GM15510 (cell line): Measurements from ENCODE around the gene WDFY2.

ENCODE experiments used
- POLR2A ChIP-seq: IDR thresholded peaks from 3 replicates; pipeline ENCODE4 v1.6.1; 2011; ENCODE audit warnings: borderline replicate concordance; ENCODE audit not compliant: insufficient read length; ENCODE audit errors: extremely low read depth

WDFY2 gene

DNA sequence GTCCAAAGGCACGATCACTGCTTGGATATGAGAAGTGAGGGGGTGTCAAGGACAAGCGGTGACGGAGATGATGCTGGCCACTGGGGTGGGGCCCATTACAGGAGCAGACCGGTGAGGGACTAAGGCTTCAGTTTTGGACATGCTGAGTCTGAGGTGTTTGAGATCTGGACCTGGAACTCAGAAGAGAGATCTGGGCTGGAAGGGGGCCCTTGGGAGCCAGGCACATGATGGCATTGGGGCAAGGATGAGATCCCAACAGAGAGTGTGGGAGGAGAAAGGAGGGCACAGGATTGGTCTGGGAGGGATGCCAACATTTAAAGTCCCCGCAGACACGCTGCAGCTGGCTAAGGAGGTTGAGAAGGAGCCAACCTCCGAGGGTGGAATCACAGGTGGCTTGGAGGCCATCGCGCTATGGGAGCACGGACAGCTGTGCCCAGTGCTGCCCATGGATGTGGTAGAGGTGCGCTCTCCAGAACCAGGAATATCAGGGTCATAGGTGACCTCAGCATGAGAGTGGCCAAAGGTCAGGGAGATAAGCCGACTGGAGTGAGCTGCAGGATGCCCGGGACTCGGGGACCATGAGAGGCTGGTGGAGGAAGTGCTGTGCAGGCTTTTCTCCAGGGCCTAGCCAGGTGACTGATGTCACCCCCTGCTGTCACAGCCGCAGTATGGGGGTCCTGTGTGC lies 197.9 kb downstream of the WDFY2 start:
- TF ChIP-seq POLR2A, result no peak

DNA sequence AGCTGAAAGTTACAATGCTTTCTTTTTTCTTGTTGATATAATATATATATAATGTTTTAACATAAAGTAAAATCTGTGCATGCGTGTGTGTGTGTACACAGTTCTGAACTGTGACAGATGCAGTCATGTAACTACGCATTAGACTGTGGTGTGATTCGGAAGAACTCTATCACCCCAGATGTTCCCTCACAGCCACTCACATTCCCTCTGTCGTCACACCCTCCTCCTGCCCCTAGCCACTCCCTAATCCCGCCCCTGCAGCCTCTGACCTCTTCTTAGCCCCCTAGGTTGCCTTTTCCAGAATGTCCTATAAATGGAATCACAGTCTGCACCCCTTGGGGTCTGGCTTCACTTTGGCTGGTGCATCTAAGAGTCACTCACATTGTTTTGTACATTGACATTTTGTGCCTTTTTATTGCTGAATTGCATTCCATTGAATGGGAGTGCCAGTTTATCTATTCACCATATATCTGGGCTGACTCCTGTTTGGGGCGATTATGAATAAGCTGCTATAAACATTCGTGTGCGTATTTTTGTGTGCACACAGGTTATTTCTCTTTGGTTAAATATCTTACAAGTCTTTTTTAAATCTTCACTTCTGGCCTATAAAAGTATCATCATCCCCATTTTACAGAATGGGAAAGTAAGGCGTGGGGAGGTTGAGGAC lies 199.3 kb downstream of the WDFY2 start:
- TF ChIP-seq POLR2A, result no peak

DNA sequence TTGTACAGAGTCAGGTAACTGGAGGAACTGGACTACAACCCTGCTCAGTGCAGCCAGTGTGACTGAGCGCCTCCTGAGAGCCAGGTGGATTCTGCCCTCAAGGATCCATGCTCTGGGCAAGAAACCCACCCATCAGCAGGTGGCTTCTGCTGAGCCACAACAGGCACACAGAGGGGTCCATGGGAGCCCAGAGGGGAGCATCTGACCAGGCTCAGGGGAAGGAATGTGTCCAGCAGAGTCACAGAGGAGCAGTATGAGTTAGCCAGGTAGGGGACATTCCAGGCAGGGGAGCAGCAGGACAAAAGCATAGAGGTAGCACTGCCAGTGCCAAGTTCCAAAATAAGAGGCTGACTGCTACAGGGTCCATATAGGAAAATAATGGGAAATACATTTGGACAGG lies 199.8 kb downstream of the WDFY2 start:
- no peak for TF ChIP-seq POLR2A

DNA sequence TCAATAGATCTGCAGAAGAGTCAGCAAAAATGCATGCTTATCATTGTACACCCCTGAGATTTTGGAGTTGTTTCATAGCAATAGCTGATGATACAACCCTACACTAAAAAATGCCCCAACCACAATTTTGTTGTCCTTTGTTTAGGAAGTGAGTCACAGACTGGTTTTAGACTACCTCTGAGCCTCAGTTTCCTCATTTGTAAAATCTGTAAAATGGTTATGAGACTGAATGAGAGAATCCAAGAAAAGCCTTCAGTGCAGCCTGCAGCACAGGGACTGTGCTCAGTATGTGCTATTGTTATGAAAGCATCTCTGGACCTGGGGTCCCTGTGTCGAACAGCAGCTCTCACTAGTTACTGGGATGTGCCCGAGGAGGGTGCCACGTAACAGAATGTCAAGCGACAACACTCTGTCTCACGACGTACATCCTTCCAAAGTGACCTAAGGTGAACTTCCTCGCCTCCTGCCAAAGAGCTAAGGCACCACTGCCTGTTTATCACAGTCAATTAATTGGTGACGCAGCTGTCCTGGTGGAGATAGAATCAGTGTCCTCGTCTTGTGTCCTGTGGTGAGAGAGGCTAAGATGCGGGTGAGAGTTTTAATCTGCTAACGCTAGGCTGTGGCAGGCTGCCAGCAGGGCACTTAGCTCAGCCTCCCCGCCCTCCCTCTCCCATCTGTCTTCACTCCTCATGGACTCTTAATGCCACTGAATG lies 201.6 kb downstream of the WDFY2 start:
- TF ChIP-seq POLR2A, result no peak

DNA sequence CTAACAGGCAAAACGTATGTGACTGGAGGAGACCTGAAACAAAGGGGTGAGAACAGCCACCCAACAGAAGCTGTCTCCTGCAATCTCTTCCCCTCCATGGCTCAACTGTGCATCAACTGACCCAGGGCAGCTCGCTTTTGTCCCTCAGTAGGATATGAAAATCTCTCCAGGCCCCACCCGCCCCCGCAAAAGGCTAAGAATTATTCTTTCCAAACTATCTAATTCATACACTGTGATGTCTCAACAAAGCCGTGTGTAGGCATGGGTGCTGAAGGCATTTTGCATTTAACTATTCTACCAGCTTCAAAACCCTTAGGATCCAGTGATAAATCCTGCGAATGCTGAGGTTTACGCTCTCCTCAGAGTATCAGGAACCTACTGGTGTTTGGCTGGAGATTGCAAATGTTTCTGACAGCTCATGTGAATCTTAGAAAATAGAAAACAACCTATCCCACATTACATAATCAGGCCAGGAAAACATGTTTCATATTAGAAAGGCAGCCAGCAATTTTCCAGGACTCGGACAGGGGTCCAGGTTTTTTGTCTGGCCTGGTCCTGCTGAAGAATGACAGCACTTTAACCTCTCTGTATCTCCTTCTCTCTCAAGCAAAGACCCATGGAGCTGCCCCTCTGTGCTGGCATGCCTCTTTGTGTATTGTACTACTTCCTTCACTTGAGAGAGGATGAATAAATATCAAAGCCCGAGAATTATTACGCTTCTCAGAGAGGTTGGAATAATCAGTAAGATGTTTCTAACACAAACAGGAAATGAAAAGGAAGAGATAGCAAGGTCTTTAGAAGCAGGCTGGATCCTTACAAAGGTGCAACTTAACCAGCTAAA lies 202.4 kb downstream of the WDFY2 start:
- no peak for TF ChIP-seq POLR2A

DNA sequence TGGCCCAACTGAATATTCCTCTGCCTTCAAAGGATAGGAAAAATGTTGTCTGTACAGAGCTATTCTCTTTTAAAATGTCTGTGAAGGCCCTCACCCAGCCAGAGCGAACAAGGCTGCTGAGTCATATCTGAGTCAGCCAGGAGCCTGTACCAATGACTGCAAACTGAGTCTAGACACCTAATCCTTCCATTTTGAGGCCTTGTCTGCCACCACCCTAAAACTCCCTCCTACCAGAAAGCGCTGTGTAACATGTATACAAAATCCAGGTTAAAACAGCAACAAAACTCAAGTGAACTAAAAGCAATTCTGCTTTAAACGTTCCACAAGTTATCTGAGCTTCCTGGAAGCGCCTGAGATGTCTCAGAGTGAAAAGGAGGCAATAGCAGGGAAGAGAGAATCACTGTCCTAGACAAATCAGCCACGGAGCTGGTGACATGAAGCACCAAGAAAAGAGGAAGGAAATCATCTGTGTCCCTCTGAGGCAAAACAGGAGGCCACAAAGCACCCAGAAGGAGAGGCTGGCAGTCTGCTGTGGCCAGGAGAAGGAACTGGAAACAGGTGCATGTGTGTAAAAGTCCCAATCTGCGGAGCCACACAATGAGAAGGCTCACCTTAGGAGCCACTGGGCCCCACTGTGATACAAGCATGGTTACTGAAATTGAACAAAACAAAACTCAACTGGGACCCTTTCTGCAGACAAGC lies 209.5 kb downstream of the WDFY2 start:
- no peak for TF ChIP-seq POLR2A

DNA sequence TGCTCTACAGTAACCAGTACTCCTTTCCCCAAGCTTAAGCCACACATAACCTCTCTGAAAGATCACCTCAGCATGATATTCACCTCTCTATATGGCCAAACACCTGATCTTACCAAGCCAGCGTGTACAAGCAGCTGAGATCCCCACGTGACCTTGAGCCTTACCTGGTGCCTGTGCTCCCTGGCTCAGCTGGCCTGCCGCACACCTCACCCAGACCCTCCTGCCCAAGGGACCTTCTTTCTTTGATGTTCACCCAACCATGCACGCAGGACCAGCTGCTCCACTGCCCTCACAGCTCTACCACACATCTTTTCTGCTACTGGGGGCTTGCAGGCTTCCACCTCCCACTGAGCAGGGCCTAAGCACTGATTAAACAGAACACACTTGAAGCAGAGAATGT lies 210.7 kb downstream of the WDFY2 start:
- no peak for TF ChIP-seq POLR2A

DNA sequence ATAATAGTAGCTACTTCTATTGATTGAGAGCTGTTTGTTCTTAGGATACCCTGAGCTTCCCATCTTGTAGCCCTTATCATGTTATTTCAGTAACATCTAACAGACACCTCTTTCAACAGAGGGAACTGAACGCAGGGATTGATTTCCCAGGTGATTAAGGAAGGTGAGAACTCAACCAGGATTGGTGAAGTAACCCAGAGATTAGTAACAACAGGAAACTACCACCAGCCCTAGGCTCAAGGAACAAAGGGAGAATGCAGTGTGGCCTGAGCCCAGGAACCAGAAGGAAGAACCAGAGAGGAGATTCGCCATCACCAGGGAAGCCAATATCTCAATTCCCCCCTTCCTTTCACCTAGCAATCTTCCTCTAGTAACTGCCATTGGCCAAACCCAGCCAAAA lies 211.2 kb downstream of the WDFY2 start:
- no peak for TF ChIP-seq POLR2A

DNA sequence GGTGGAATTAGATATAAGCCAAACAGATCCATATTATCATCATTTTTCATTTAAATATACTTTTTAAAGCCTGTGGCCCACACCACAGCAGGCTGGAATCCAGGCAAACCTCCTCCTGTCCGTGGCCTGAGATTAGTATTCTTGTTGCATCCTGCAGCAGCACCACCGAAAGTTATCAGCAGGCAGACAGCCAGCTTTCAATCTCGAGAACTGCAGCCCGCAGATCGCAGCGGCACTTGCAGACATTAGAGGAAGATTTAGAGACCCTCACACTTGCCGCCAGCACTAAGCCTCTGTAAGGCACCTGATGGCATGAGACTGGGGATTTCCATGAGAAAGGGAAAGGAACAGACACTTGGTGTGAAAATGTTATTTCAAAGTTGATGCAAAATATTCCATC lies 212.3 kb downstream of the WDFY2 start:
- TF ChIP-seq POLR2A, result no peak

DNA sequence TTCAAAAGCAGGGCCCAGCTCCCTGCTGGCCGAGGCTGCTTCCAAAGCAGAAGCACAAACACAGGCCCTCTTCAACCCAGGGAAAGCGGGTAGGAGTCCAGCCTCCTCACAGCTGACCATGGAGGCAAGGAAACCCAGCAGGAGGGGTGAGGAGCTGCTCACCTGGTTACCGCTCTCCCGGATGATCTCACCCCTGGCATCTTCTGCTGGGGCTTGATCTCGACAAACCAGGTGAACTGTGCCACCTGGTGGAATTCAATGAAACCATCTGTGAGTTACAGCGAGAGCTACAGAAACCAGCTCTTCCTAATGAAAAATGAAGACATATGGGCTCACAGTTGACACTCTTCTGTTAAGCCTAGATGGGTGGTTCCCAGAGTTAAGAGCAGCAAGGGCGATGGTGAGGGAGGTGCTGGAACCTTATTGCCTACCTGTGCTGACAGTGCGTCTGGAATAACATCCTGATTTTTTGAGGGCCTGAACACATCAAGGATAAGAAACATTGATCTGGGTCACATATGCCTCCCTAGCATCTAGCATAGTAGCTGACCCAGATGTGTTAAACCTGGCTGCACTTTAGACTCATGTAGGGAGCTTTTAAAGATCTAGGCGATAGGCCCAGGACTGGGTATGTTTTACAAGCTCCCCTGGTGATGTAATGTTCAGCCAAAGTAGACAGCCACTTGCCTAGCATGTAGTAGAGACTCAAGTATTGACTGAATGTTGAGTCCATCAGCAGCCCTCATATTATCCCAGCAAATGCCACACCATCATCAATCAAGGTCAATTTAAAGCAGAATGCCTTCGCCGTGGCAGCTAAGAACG lies 213.6 kb downstream of the WDFY2 start:
- TF ChIP-seq POLR2A, result no peak

DNA sequence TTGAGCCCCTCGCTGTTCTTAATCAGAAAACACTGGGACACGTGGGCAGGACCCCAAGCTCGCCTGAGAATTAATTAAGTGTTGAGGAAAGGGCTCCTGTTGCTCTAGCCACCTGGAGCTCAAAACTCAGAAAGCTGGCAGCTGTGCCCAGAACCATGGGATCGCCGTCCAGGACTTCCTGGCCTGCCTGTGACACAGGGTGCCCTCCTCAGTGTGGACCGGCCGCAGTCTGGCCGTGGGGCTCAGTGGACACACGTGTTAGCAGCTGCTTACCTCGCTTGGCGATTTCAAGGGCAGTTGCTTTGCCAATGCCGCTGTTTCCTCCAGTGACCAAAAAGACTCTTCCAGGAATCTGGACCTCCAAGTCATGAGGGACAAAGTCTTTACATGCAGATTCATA lies 215.0 kb downstream of the WDFY2 start:
- no peak for TF ChIP-seq POLR2A

DNA sequence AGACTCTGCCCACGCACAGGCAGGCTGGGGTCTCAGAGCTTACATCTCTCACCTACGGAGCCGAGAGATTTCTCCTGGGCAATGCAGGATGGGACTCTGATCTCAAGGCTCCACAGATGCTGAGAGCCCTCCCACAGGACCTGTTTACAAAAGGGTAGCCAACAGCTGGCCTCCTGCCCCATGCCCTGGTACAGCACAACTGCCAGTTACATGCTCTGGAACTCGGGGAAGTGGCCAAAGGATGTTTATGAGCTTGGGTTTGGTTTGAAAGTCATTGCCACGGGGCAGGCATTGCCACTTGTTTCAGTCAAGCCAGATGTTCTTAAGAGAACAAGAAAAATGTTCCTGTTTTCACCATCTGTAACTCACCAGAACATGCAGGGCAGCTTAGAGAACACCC lies 216.2 kb downstream of the WDFY2 start:
- TF ChIP-seq POLR2A, result no peak

DNA sequence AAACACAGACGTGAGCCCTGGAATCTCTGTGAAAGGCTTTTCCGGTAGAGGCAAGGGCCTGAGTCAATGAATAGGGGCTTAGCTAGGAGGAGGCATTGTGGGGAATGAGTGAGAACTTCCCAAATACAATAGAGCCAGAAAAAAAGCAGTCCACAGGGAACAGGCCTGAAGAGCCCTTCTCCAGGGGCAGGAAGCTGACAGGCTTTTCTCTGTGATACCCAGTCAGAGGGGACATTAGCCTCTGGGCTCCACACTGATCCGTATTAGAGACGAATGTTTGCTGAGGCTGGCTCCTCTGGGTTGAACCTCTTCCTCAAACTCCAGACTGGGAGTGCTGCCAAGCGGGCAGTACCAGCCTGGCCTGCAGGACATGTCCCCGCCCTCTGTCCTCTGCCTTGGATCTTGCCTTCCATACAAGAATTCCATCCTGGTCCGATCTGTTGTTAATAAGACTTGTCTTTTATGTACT lies 217.4 kb downstream of the WDFY2 start:
- TF ChIP-seq POLR2A, result no peak
